Activated CD4-positive, alpha-beta T cell treated with anti-CD3 and anti-CD28 coated beads, Interleukin-2, Interleukin-6, amounts not matched to agents 100 ng/mL and 50 ng/mL, durations not matched to agents 16 hours and 8 hours (primary cell): ENCODE results near the gene CHM.

ENCODE experiments used
- DNase-seq: peaks from one replicate; pipeline ENCODE4 v3.0.0-alpha.2; 2020

Gene CHM

GRCh38 chrX:85903692-85904471 lies 143.5 kb downstream of the CHM start:
- DNase-seq = no peak

DNA sequence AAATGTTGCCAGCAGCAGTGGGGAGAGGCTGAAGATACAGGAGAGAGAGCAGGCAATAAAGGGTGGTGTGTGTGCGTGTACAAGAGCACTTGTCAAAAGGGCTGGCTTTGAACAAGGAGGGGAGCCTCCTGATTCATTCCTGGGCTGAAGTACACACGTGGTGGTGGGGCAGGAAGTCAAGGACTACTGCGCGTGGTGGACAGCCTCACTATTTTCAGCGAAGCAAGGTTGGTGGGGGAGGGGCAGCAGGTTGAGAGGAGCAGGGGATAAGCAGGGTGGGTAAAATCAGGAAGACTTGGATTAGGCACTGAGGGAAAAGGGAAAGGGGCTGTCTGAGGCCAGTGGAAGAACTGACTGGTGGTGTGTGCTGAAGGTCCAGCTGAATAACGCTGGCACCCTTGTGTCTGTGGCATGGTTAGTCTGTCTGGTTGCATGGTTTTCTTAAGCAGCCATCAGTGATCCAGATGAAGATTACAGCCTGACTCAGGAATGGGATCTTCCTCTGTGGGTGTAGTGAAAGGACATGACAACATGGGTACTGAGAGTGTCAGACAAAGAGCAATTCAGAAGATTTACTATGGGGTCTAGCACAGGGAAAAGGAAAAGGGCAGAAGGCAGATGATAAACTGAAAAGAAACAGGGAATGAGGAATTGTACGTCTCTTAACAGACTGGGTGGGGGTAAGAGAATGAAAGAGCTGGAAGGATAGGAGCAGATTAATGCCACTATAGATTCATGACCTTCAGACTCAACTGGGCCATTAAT lies 149.8 kb downstream of the CHM start:
- no peak for DNase-seq

GRCh38 chrX:85882601-85883000 lies 164.8 kb downstream of the CHM start:
- DNase-seq = no peak

DNA sequence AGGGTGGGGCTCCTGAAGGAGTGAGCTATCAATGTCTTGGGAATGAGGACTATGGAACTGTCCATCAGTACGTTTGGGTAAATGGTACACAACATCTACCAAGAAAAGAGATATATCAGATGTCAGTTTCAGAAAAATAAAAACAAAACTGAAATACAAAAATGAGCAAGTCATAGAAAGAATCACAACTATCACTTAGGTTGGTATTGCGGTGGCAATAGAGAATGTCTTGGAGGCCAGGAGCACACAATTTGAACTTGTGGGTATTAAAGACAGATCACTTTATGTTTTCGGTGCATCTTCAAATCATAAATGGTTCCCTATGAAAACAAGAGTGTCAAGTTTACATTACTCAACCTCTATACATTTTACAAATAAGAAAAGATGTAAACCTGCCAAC lies 176.8 kb downstream of the CHM start:
- no peak for DNase-seq

- DNase-seq = no peak
Observed at GRCh38 chrX:85865324-85865723, 182.0 kb downstream of the CHM start.

DNA sequence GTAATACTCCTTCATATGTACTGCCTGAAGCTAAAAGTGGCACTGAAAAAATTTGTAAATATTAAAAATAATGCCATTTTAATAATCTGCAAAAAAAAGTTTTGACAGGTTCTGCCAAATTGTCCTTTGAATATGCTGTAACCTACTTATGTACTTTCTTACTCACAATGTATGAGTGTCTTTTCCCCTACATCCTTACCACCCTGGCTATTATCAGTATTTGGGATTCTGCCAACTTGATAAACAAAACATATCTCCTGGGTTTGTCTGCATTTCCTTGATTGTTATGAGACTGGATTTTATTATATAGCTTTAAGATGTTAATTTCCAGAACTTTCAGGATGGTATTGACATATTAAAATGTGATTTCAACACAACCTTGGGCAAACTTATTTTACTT lies 187.9 kb downstream of the CHM start:
- no peak for DNase-seq

DNA sequence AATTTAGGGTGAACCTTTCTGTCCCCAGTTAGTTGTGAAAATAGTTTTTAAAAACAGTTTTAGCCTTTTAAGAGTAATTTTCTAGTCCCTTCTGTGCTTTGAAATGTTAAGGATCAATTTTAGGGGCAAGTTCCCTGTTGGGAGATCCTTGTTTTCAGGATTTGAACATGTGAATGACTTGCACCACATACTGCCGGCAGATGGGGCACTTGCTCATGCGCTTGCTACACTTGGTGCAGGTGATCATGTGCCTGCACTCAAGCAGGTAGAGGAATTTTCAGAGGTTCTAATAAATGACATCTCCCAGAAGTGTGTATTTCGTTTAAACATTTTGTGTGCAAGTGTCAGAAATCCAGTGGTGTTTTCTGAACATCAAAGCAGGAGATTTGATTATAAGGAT lies 195.9 kb downstream of the CHM start:
- peak; percentile 8 for DNase-seq

DNA sequence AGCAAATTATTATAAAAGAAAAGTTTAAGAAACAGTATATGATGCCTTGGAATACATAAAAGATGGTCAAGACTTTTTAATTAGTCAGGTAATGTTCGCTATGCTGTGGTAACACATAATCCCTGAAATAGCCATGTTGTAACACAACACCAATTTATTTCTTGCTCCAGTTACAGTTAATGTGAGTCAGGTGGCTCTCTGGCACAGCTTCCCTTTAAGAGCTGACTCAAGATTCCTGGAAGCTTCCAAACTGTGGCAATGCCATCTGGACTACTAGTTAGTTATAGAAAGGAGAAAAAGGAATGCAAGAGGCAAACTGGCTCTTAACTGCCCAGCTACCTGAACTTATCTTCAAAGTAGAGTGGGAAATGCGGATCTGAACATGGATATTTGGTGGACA lies 210.5 kb downstream of the CHM start:
- DNase-seq = no peak

- no peak for DNase-seq
Observed at GRCh38 chrX:85828771-85829170, 218.6 kb downstream of the CHM start.

DNA sequence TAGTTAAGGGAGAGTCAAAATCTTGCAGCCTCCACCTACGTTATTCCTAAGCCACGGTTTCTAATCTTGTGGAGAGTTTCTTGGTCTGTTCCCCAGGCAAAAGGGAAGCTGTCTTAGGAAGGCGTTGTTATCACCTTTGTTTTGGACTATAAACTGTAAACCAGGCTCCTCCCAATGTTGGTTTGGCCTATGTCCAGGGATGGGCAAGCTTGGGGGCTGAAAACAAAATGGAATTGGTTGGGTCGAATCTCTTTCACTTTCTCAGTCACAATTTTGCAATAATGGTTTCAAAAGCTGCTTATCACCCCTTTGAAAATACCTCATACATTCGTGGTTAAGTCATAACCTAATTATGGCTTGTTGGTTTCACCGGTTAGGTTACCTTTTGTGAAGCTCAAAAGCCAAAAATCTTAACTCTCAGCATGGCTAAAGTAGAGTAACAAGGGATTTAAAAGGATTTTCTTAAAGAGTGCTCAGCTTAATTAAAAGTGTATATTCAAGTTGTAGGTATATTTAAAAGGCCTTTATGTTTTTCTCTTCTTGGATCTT lies 232.1 kb downstream of the CHM start:
- DNase-seq = no peak
